ENCODE measurements around the gene SLC35A2.

DNA sequence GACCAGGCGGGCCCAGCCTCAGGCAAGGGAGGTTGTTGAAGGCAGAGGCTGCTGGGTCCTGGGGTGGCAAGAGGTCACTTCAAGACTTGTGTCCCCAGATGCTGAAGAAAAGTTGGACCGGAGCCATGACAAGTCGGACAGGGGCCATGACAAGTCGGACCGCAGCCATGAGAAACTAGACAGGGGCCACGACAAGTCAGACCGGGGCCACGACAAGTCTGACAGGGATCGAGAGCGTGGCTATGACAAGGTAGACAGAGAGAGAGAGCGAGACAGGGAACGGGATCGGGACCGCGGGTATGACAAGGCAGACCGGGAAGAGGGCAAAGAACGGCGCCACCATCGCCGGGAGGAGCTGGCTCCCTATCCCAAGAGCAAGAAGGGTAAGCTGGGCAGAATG is 9.3 kb downstream of the SLC35A2 start:
- TF ChIP-seq, protein P1, sequence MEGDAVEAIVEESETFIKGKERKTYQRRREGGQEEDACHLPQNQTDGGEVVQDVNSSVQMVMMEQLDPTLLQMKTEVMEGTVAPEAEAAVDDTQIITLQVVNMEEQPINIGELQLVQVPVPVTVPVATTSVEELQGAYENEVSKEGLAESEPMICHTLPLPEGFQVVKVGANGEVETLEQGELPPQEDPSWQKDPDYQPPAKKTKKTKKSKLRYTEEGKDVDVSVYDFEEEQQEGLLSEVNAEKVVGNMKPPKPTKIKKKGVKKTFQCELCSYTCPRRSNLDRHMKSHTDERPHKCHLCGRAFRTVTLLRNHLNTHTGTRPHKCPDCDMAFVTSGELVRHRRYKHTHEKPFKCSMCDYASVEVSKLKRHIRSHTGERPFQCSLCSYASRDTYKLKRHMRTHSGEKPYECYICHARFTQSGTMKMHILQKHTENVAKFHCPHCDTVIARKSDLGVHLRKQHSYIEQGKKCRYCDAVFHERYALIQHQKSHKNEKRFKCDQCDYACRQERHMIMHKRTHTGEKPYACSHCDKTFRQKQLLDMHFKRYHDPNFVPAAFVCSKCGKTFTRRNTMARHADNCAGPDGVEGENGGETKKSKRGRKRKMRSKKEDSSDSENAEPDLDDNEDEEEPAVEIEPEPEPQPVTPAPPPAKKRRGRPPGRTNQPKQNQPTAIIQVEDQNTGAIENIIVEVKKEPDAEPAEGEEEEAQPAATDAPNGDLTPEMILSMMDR (conservative IDR thresholded peaks at IDR 0.05 in 1 of 2, IDR thresholded peaks at IDR 0.05 in 1 of 2; ENCODE audit: extremely low read depth in 1 of 2, insufficient read depth in 1 of 2, low read depth in 1 of 2, low read length in 2 of 2), result no peak
- no peak for TF ChIP-seq EZH2 (IDR thresholded peaks at IDR 0.05; ENCODE audit: borderline replicate concordance, low read length)

All from mammary epithelial cell (primary cell).